HG02642 (cell line): ENCODE measurements around the gene KRT83.
"Not testable (repeated sequence)": the region's sequence is repeated elsewhere in the genome, so short reads cannot be mapped to it uniquely, and the experiment has no call there.

ENCODE experiments used
- ATAC-seq: cut with Tn5 transposase; IDR thresholded peaks from one replicate; pipeline ENCODE4 v1.9.1; 2021; ENCODE audit warnings: mild to moderate bottlenecking; ENCODE audit not compliant: unreplicated experiment, poor library complexity

KRT83 gene

GRCh38 chr12:52290483-52291134, 30.6 kb downstream of the KRT83 start:
- ATAC-seq = not testable (repeated sequence)

GRCh38 chr12:52287816-52288805, 33.1 kb downstream of the KRT83 start:
- peak; percentile 59 for ATAC-seq

- ATAC-seq = not testable (repeated sequence)
Observed at GRCh38 chr12:52286857-52287785, 34.1 kb downstream of the KRT83 start.

GRCh38 chr12:52285851-52286530, 35.2 kb downstream of the KRT83 start:
- no peak for ATAC-seq

DNA sequence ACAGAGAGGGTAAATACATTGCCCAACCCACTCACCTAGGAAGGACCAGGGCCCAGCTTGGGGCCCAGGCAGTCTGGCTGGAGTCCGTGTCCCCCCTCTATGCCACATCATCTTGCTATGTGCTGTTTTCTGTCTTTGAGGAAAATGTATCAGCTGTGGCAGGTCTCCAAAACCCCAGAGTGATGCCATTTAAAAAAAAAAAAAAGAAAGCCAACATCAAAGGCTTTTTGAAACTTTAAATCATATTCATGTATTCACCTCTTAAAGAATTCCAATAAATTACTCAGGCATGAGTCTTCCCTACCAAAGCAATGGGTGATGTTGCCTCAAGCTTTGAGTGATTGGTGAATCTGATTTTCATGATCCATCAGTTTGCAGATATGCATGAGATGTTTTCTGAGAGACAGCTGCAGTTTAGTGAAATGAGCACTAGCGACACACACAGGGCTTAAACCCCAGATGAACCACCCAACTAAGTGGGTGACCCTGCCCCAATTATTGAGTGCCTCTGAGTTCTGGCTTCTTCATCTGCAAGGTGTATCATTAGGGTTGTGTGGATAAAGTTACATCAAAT, 35.9 kb downstream of the KRT83 start:
- ATAC-seq = no peak

GRCh38 chr12:52284562-52285171, 36.5 kb downstream of the KRT83 start:
- ATAC-seq = no peak

- no peak for ATAC-seq
Observed at GRCh38 chr12:52280796-52281560, 40.2 kb downstream of the KRT83 start.

DNA sequence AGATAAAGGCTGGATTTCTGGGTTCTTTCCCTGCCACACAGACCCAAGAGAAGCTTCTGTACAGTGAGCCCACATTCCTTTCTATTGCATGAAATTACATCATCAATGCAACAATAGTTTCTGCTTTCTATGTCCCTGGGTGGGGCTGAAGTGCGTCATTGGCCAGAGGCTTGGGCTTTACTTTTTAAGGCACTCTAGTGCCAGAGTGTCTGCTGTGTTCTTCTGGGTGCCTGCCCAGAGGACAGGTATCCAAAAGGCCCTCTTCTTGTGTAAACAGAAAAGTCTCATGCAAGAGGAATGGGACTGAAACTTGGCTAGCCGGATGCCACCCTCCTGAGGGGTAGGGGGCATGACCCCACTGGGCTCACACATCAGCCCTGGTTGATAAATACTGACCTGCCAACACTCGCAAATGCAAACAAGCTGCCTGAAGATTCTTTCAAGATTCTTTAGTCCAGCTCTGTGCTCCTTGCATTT, 40.8 kb downstream of the KRT83 start:
- no peak for ATAC-seq

DNA sequence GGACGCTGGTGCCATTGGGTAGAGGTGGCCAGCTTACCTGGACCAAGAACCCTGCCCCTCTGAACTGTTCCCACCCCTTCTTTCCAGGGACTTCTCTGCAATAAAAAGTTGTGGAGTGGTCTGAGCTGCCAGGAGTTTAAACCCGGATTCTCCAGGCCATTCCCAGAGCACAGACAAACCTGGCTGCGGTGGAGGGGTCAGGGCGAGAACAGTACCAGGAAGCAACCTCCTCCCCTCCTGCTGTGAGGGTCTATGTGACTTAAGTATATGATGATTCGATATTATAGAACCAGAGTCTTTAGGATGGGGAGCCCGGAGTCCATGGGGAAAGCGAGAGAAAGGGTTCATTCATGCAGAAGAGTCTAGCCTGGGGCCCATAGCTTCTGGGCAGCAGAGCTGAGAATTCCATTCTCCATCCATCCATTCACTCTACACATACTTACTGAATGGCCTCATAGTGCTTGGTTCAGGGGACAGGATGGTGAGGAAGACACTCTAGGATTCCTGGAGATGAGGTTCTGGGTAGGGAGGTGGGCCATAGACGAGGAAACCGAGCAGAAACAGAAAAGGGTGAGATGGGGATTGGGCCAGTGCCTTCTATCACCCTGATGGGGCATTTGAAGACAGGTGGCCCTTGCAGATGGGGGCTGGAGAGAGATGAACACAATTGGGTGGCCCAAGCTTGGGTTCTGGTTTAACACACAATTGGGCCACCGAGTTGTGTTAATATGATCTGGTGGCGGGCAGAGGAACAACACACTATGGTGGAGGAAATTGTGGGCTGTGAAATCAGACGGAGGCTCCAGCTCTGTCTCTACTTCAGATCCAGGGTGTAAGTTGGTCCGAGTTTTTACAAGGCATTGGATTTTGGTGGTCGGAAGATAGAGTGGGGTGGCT, 41.5 kb downstream of the KRT83 start:
- ATAC-seq = no peak

DNA sequence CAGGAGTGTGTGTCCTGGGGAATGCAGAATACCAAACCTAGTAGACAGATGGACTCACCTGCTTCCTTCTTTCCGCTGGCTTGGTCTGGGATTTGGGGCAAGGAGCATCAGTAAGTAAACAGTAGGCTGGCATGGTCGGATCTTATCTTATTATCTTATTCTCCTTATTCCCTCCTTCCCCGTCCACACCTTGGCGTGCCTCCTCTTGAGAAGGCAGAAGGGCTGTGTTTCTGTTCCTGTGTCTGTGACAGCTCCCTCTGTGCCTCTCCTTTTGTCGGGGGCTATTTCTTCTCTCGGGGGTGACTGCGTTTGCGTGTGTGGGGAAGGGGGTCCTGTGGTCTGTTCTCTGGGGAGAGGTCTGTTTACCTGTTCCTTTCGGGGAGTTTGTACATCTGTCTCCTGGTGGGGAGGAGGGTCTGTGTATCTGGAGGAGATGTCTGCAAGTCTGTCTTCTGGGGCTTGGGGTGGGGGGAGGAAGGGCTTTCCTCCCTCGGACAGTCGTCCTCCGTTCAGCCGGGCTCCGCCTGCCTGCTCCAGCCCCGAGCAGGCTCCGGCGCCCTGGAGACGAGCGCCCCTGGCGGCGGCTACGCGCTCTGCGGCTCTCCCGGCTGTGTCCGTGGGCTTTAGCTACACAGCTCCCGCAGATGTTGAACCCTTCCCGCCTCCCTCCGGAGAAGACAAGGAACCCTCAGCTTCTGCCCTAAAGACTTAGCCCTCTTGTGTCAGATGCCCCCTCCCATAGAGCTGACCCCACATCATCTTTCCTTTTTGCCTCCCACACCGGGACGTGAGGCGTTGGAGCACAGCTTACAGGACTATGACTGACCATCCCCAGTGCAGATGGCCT, 42.4 kb downstream of the KRT83 start:
- ATAC-seq = peak; percentile 92

DNA sequence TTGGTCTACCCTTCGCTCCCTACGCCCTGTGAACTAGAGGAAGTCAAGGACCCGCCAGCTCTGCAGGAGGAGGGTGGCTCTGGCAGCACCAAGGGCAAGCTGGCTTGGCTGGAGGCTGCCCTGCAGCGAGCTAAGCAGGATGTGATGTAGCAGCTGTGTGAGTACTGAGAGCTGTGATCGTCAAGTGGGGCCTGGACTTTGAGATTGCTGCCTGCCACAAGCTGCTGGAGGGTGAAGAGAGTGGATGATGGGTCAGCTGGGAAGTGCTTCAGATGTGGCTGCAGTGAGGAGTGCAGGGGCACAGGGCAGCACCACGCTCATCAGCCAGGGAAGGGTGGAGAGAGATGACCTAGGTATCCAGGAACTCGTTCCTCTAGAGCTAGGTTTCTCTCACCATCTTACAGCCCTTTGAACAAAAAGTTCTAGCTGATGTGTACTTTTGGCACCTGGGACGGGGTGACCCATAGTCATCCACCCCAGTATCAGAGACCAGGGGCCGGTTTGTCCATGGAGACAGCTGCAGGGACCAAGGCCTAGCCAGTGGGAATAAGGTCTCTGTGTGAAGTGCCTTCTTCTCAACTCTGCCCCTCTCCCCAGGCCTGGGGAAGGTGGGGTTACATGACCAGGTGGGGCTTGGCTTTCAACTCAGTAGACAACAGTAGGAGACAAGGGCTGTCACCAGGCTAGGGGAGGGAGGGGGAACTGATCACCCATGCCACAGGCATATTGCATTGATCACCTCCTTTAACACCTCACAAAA, 43.5 kb downstream of the KRT83 start:
- no peak for ATAC-seq

DNA sequence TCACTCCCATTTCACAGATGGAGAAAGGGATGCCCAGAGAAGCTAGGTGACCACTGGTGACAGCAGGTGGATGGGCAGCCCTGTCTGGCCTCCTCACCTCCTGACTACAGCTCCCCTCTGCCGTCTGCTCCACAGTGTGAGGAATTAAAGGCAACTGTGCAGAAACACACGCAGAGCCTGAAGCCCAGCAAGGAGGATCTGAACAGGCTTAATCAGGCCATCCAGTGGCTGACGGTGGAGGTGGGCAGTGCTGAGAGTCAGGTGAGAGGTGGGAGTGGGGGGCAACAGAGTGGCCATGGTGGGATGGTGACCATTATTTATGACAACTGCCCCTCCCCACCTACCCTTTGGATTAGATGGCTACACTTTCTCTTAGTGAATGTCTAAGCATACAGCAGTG, 45.5 kb downstream of the KRT83 start:
- no peak for ATAC-seq

- ATAC-seq = no peak
Observed at GRCh38 chr12:52274521-52275120, 46.6 kb downstream of the KRT83 start, which contains the start of gene KRT86. Gene KRT86 (plus strand): TSS chr12:52274645. CDS start chr12:52301917, 27,272 bp downstream.

DNA sequence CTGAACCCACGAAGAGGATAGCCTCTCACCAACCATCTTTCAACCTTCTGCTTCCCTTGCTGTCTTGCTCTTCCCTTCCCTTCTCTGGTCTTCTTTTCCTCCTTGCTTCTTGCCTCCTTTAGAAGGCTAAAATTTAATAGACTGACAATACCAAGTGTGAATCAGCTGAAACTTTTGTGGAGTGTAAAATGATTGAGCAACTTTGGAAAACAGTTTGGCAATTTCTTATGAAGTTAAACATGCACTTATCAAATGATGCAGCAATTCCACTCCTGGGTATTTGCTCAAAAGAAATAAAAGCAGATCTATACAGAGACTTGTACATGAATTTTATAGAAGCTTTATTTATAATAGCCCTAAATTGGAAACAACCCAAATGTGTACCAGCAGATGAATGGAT, 50.0 kb downstream of the KRT83 start:
- ATAC-seq = no peak

- no peak for ATAC-seq
Observed at GRCh38 chr12:52270541-52271070, 50.6 kb downstream of the KRT83 start.
